K562 (cell line): ENCODE data around the gene CLHC1. TPM values are rescaled to one million over a fixed set of nuclear protein-coding genes. Genes with fewer than 3 reads are reported as not detected.

ENCODE experiments used
- ATAC-seq: fragments of 200-7000 bp; cut with Tn5 transposase; 3 replicates; pipeline ENCODE4 v1.9.1; 2020; ENCODE audit warnings: moderate library complexity
- BruUV-seq: library from RNA; stranded (reverse); fragments of 400-500 nt; replicated peaks from 2 replicates; lab custom pipeline; 2021; lab: Mats Ljungman, UMichigan
- CTCF ChIA-PET: fragments of 300-600 bp; formaldehyde crosslinking; extraction: SDS; loops from one replicate; lab custom pipeline; 2021; ENCODE audit warnings: low intra/inter-chr PET ratio; lab: Yijun Ruan, JAX
- POLR2A ChIA-PET: fragments of 300-600, 350-650 bp; sonication (Branson Sonifier 250); formaldehyde crosslinking; extraction: SDS; loops from one replicate; lab custom pipeline; 2021; ENCODE audit warnings: antibody characterized with exemption, inconsistent platforms; lab: Yijun Ruan, JAX
- DNase-seq, 4 experiments: peaks; one replicate each; pipeline versions ENCODE4 v3.0.0 to v3.0.0-alpha.2; 2011 to 2018; ENCODE audit warnings: low spot score in 3 of 4, mixed read lengths in 3 of 4; ENCODE audit errors: extremely low read depth in 1 of 4
- FAIRE-seq: peaks from 2 replicates; lab custom pipeline; 2011; peaks lifted over from hg19 to GRCh38; lab: Jason Lieb, UNC
- H2AFZ ChIP-seq: 2 replicates; pipeline ENCODE4 v1.6.0; 2011; ENCODE audit warnings: low read depth, low read length, control low read depth, inconsistent platforms
- H3K27ac ChIP-seq: fragments of 200-600 bp; 3 replicates; pipeline ENCODE4 v1.8.0; 2011; ENCODE audit warnings: low read depth, mild to moderate bottlenecking, control low read depth, inconsistent platforms, low read length, moderate library complexity, mixed read lengths; ENCODE audit errors: extremely low read depth
- H3K27me3 ChIP-seq, 2 experiments: fragments of 300-600 bp in 1 of 2; 2 replicates in 1 of 2; 3 replicates in 1 of 2; pipeline versions ENCODE4 v1.6.0 to v1.8.0; 2011; ENCODE audit warnings: inconsistent platforms in 2 of 2, low read length in 2 of 2, mild to moderate bottlenecking in 1 of 2, mixed read lengths in 1 of 2, moderate library complexity in 1 of 2; ENCODE audit not compliant: control insufficient read depth in 2 of 2, insufficient read depth in 2 of 2
- H3K36me3 ChIP-seq: fragments of 300-600 bp; 3 replicates; pipeline ENCODE4 v1.8.0; 2011; ENCODE audit warnings: mild to moderate bottlenecking, low read length, inconsistent platforms; ENCODE audit not compliant: control insufficient read depth, insufficient read depth
- H3K4me1 ChIP-seq, 2 experiments: fragments of 200-600 bp in 1 of 2; replicated peaks in 1 of 2; 2 replicates in 1 of 2; 3 replicates in 1 of 2; pipeline versions ENCODE4 v1.5.1 to v1.8.0; 2011; ENCODE audit warnings: inconsistent platforms in 2 of 2, low read length in 2 of 2, mild to moderate bottlenecking in 1 of 2, mixed read lengths in 1 of 2, moderate library complexity in 1 of 2; ENCODE audit not compliant: control insufficient read depth in 2 of 2, insufficient read depth in 2 of 2
- H3K4me2 ChIP-seq: 2 replicates; pipeline ENCODE4 v1.6.1; 2011; ENCODE audit warnings: low read length, control low read depth, inconsistent platforms, mixed read lengths; ENCODE audit not compliant: insufficient read depth
- H3K4me3 ChIP-seq: fragments of 200-600 bp; sonication (generic), shearing (Covaris generic); 2 replicates; pipeline ENCODE4 v1.5.1; 2016; ENCODE audit warnings: control low read depth, inconsistent platforms
- H3K79me2 ChIP-seq: fragments of 200-600 bp; 3 replicates; pipeline ENCODE4 v1.8.0; 2011; ENCODE audit warnings: low read length, inconsistent platforms; ENCODE audit not compliant: control insufficient read depth, insufficient read depth
- H3K9ac ChIP-seq, 2 experiments: 2 replicates each; pipeline versions ENCODE4 v1.6.0 to v1.6.1; 2011; ENCODE audit warnings: low read depth in 2 of 2, low read length in 2 of 2, control low read depth in 1 of 2, inconsistent platforms in 1 of 2, mild to moderate bottlenecking in 1 of 2, mixed read lengths in 1 of 2; ENCODE audit not compliant: insufficient read depth in 1 of 2
- H3K9me1 ChIP-seq: one replicate; pipeline ENCODE4 v1.6.0; 2011; ENCODE audit warnings: inconsistent platforms, mild to moderate bottlenecking, low read length, moderate library complexity; ENCODE audit not compliant: control insufficient read depth, insufficient read depth
- H3K9me3 ChIP-seq: replicated peaks from 2 replicates; pipeline ENCODE4 v1.5.1; 2011; ENCODE audit warnings: low read depth, low read length, inconsistent platforms; ENCODE audit not compliant: control insufficient read depth, insufficient read depth
- H4K20me1 ChIP-seq: replicated peaks from 2 replicates; pipeline ENCODE4 v1.6.1; 2011; ENCODE audit warnings: low read length, inconsistent platforms, mixed read lengths; ENCODE audit not compliant: control insufficient read depth, insufficient read depth
- ARID2 ChIP-seq: fragments of 450-650 bp; IDR thresholded peaks from 2 replicates; pipeline ENCODE4 v1.6.1; 2017; ENCODE audit warnings: antibody characterized with exemption, mild to moderate bottlenecking
- BACH1 ChIP-seq: fragments of 200-800 bp; sonication (Bioruptor generic); IDR thresholded peaks from 2 replicates; pipeline ENCODE4 v1.6.1; 2016; ENCODE audit warnings: missing genetic modification characterization, missing compliant biosample characterization
- C11orf30 ChIP-seq: fragments of 450-650 bp; IDR thresholded peaks from 2 replicates; pipeline ENCODE4 v1.6.1; 2016; ENCODE audit warnings: low read depth, mild to moderate bottlenecking
- CBFA2T2 ChIP-seq: fragments of 450-650 bp; conservative IDR thresholded peaks from 2 replicates; pipeline ENCODE4 v1.6.1; 2017; ENCODE audit warnings: mild to moderate bottlenecking
- CTBP1 ChIP-seq: fragments of 450-650 bp; IDR thresholded peaks from 2 replicates; pipeline ENCODE4 v1.6.1; 2016; ENCODE audit warnings: borderline replicate concordance
- CTCFL ChIP-seq: IDR thresholded peaks from 2 replicates; pipeline ENCODE4 v1.6.1; 2011; ENCODE audit warnings: borderline replicate concordance, low read depth, mild to moderate bottlenecking, moderate library complexity, low read length; ENCODE audit not compliant: insufficient read depth, poor library complexity, severe bottlenecking
- CXXC5 ChIP-seq: fragments of 250-450 bp; sonication (Bioruptor Pico); IDR thresholded peaks from 2 replicates; pipeline ENCODE4 v1.8.0; 2022; ENCODE audit warnings: inconsistent platforms, mild to moderate bottlenecking, moderate library complexity
- DPF2 ChIP-seq: fragments of 450-650 bp; IDR thresholded peaks from 2 replicates; pipeline ENCODE4 v1.6.1; 2016
- MAFG ChIP-seq: fragments of 450-650 bp; conservative IDR thresholded peaks from 2 replicates; pipeline ENCODE4 v1.6.1; 2016; ENCODE audit warnings: missing genetic modification characterization, missing compliant biosample characterization
- MEIS2 ChIP-seq: fragments of 450-650 bp; IDR thresholded peaks from 2 replicates; pipeline ENCODE4 v1.6.1; 2014; ENCODE audit warnings: mild to moderate bottlenecking; ENCODE audit not compliant: partially characterized antibody
- MYC ChIP-seq, 2 experiments: fragments of 250-450 bp in 1 of 2; sonication (Bioruptor Pico) in 1 of 2; IDR thresholded peaks; 2 replicates each; pipeline versions ENCODE4 v1.5.1 to v1.6.1; 2012 to 2021; ENCODE audit warnings: low read depth in 2 of 2, borderline replicate concordance in 1 of 2, improper control_type of control experiment in 1 of 2, low read length in 1 of 2, mild to moderate bottlenecking in 1 of 2, moderate library complexity in 1 of 2
- NFE2 ChIP-seq: IDR thresholded peaks from 2 replicates; pipeline ENCODE4 v1.6.1; 2014; ENCODE audit warnings: antibody characterized with exemption, low read depth
- NR3C1 ChIP-seq: sonication (generic); formaldehyde crosslinking; IDR thresholded peaks from 2 replicates; pipeline ENCODE4 v1.8.1; 2022; ENCODE audit warnings: missing genetic modification reagents
- SMAD4 ChIP-seq: fragments of 250-450 bp; sonication (Bioruptor Pico); conservative IDR thresholded peaks from 2 replicates; pipeline ENCODE4 v1.8.0; 2021; ENCODE audit warnings: inconsistent platforms, mild to moderate bottlenecking, moderate library complexity
- SPI1 ChIP-seq: IDR thresholded peaks from 2 replicates; pipeline ENCODE4 v1.6.1; 2011; ENCODE audit warnings: low read depth, low read length, control low read depth, borderline replicate concordance
- TAL1 ChIP-seq: fragments of 450-650 bp; IDR thresholded peaks from 2 replicates; pipeline ENCODE4 v1.6.1; 2016; ENCODE audit warnings: mild to moderate bottlenecking
- TFAP4 ChIP-seq: sonication (generic); formaldehyde crosslinking; IDR thresholded peaks from 2 replicates; pipeline ENCODE4 v1.8.0; 2022; ENCODE audit warnings: missing genetic modification reagents, mild to moderate bottlenecking, moderate library complexity, borderline replicate concordance
- ZEB2 ChIP-seq: fragments of 450-650 bp; IDR thresholded peaks from 2 replicates; pipeline ENCODE4 v1.6.1; 2016
- ZFP36 ChIP-seq: fragments of 150-350 bp; IDR thresholded peaks from 2 replicates; pipeline ENCODE4 v1.6.1; 2018; ENCODE audit warnings: low read length, low read depth; ENCODE audit not compliant: partially characterized antibody
- ZNF316 ChIP-seq: fragments of 450-650 bp; IDR thresholded peaks from 2 replicates; pipeline ENCODE4 v1.6.1; 2016
- ZNF583 ChIP-seq: fragments of 250-450 bp; sonication (Bioruptor Pico); IDR thresholded peaks from 2 replicates; pipeline ENCODE4 v1.4.0; 2020
- WGBS: fragments of 100-300 bp; shearing (Covaris generic); methylation state at CpG from one replicate; pipeline ENCODE4 v1.1.6; 2016; ENCODE audit warnings: low coverage, mixed read lengths; ENCODE audit not compliant: insufficient coverage; ENCODE audit errors: missing lambda C conversion rate; 5-methylcytosine and 5-hydroxymethylcytosine counted together
- in situ Hi-C: fragments of 300-500 bp; cut with MboI; formaldehyde crosslinking; loops from 4 replicates; pipeline ENCODE4 v1.15.0; 2018; ENCODE audit warnings: inconsistent platforms, mixed read lengths
- intact Hi-C: fragments of 100-400 bp; cut with micrococcal nuclease; formaldehyde crosslinking; loops from 2 replicates; pipeline ENCODE4 v1.14.2; 2022
- polyA plus RNA-seq, 8 experiments: library from polyadenylated mRNA; depleted of rRNA in 4 of 8; stranded (reverse) in 5 of 8; unstranded in 3 of 8; fragments of >200 nt; fragmentation: Nextera tagmentation in 2 of 8; fragmentation: Illumina TruSeq in 1 of 8; extraction: Ambion mirVana in 2 of 8; extraction: Trizol in 1 of 8; gene quantifications; 2 replicates each; pipeline versions ENCODE4 v1.2.1 to v1.2.3, GENCODE V29; 2011 to 2014; ENCODE audit warnings: inconsistent platforms in 1 of 8, missing spikeins in 1 of 8
- total RNA-seq, 7 experiments: library from RNA; depleted of rRNA in 6 of 7; stranded (reverse); fragments of >200 nt in 6 of 7; fragmentation: Illumina TruSeq in 2 of 7; extraction: Trizol in 2 of 7; gene quantifications; 2 replicates each; pipeline versions ENCODE4 v1.2.1 to v1.2.3, GENCODE V29; 2011 to 2021; ENCODE audit warnings: low replicate concordance in 1 of 7

CLHC1 gene
- total and polyA plus RNA-seq, 9 of the 15 experiments (the other 6 are each of a cell fraction or from before 2014, with no cell fraction given): 3.7 to 14.3 (median 8.6) TPM

- Histone ChIP-seq H3K36me3 (no peaks in the 10 kb centered on the region), H3K79me2 (no peaks in the 10 kb centered on the region), H4K20me1 (no peaks in the 10 kb centered on the region), H3K4me1 (peaks cover 18 to 41% of the 10 kb centered on the region in 2 experiments), H3K9ac (peak overlapping the region in 1 of 2 experiments; percentile 78; a peak in 1 of 4 replicates), H3K9me3 (no peaks in the 10 kb centered on the region), H3K9me1 (no peaks in the 10 kb centered on the region), H2AFZ (peak overlapping the region; percentile 69), H3K4me2 (peak overlapping the region; percentile 21), H3K4me3 (no peak overlapping the region), H3K27me3 (no peaks in the 10 kb centered on the region), H3K27ac (no peak overlapping the region; the same call in 2 of the 3 replicates)
- ChIA-PET CTCF (interaction anchor here (0.5 kb wide), 1 partner anchor 109 kb away, joined by 3 read pairs; the partner anchor contains the start of gene RTN4), POLR2A (interaction anchor here (0.6 to 2.2 kb wide), 7 partner anchors 8 to 113 kb away, joined by 3 to 14 read pairs (median 3); partner anchors contain the start of gene RTN4)
- in situ Hi-C loops: no loop called here
- peak in 3 of 4 experiments; percentile 25 to 44 (median 32) for DNase-seq
- ATAC-seq: peak; percentile 29
- WGBS: 32% methylated on average over 4 of the region's 4 CpGs
- no TSS peak for BruUV-seq
- FAIRE-seq: peak; percentile 19
- intact Hi-C loops: no loop called here
- peak; percentile 59 for TF ChIP-seq ZNF316
- TF ChIP-seq TAL1: 0 out of 2 replicates have a peak, but pooled peaks have one; percentile 9
- TF ChIP-seq CTBP1: peak; percentile 43; the same call in 1 of the 2 replicates
- 0 out of 2 replicates have a peak, but pooled peaks have one; percentile 39 for TF ChIP-seq ZEB2
- TF ChIP-seq ZFP36: peak; percentile 61
- no peak for TF ChIP-seq ARID2
- TF ChIP-seq ZNF583 (CRISPR knock-in tag): 0 out of 2 replicates have a peak, but pooled peaks have one; percentile 17
- TF ChIP-seq C11orf30: peak; percentile 71; the same call in 1 of the 2 replicates
- peak; percentile 31 for TF ChIP-seq SMAD4 (CRISPR knock-in tag)
- TF ChIP-seq CXXC5 (CRISPR knock-in tag): peak; percentile 28; the same call in 1 of the 2 replicates
- peak; percentile 15; the same call in 1 of the 2 replicates for TF ChIP-seq MYC (IDR thresholded peaks at IDR 0.05; ENCODE audit: low read depth, low read length)
- TF ChIP-seq MYC (CRISPR knock-in tag; IDR thresholded peaks at IDR 0.05; ENCODE audit: borderline replicate concordance, low read depth): no peak
- TF ChIP-seq MAFG (tag): peak; percentile 34; the same call in 1 of the 2 replicates
- TF ChIP-seq CTCFL: no peak
- TF ChIP-seq NFE2: peak; percentile 75
- 0 out of 2 replicates have a peak, but pooled peaks have one; percentile 39 for TF ChIP-seq BACH1
- TF ChIP-seq DPF2: peak; percentile 23; the same call in 1 of the 2 replicates
- no peak for TF ChIP-seq NR3C1 (CRISPR knock-in tag)
- peak; percentile 79 for TF ChIP-seq MEIS2
- peak; percentile 38; the same call in 1 of the 2 replicates for TF ChIP-seq CBFA2T2
- TF ChIP-seq TFAP4 (CRISPR knock-in tag): peak; percentile 54; the same call in 1 of the 2 replicates
- TF ChIP-seq SPI1: peak; percentile 9; the same call in 1 of the 2 replicates
Observed at GRCh38 chr2:55159037-55159651, 72.9 kb downstream of the CLHC1 start.
